H1 (cell line): ENCODE results near the gene SPATS2. TPM values are rescaled to one million over a fixed set of nuclear protein-coding genes. Genes with fewer than 3 reads are reported as not detected.

Experiments
- CTCF ChIA-PET: fragments of 300-600 bp; sonication (Branson Sonifier 250); formaldehyde crosslinking; loops from one replicate; lab custom pipeline; 2021; ENCODE audit not compliant: partially characterized antibody; lab: Charles Lee
- POLR2A ChIA-PET: fragments of 300-600 bp; sonication (Branson Sonifier 250); formaldehyde crosslinking; loops from one replicate; lab custom pipeline; 2021; ENCODE audit warnings: inconsistent platforms; ENCODE audit not compliant: partially characterized antibody; lab: Charles Lee
- DNase-seq, 2 experiments: peaks; one replicate each; pipeline versions ENCODE4 v3.0.0 to v3.0.0-alpha.2; 2010 to 2022; ENCODE audit warnings: low spot score in 2 of 2, low read depth in 1 of 2, mixed read lengths in 1 of 2
- FAIRE-seq: peaks from 2 replicates; lab custom pipeline; 2011; peaks lifted over from hg19 to GRCh38; lab: Jason Lieb, UNC
- H2AFZ ChIP-seq: 2 replicates; pipeline ENCODE4 v1.8.1; 2012; ENCODE audit warnings: low read length, inconsistent platforms
- H2AK5ac ChIP-seq: 2 replicates; pipeline ENCODE4 v1.6.1; 2013; ENCODE audit warnings: low read depth, low read length
- H2BK120ac ChIP-seq: replicated peaks from 2 replicates; pipeline ENCODE3; 2013; ENCODE audit warnings: low read depth, low read length, inconsistent platforms
- H2BK12ac ChIP-seq: 2 replicates; pipeline ENCODE4 v1.6.1; 2013; ENCODE audit warnings: low read depth, low read length
- H2BK15ac ChIP-seq: 2 replicates; pipeline ENCODE4 v1.6.1; 2013; ENCODE audit warnings: low read length
- H2BK20ac ChIP-seq: 2 replicates; pipeline ENCODE4 v1.6.1; 2013; ENCODE audit warnings: low read length
- H2BK5ac ChIP-seq: 2 replicates; pipeline ENCODE4 v1.6.1; 2013; ENCODE audit warnings: low read depth, low read length
- H3K14ac ChIP-seq: 2 replicates; pipeline ENCODE4 v1.6.1; 2013; ENCODE audit warnings: inconsistent platforms; ENCODE audit not compliant: insufficient read length
- H3K18ac ChIP-seq: 2 replicates; pipeline ENCODE4 v1.6.1; 2013; ENCODE audit warnings: low read length; ENCODE audit errors: extremely low read depth
- H3K23ac ChIP-seq: 2 replicates; pipeline ENCODE4 v1.6.1; 2013; ENCODE audit warnings: inconsistent platforms; ENCODE audit not compliant: insufficient read length
- H3K23me2 ChIP-seq: 2 replicates; pipeline ENCODE4 v1.6.1; 2013; ENCODE audit warnings: low read depth, low read length
- H3K27ac ChIP-seq: 2 replicates; pipeline ENCODE4 v1.6.1; 2011; ENCODE audit warnings: low read depth, low read length, inconsistent platforms
- H3K27me3 ChIP-seq, 4 experiments: replicated peaks in 1 of 4; 1 replicate in 1 of 4; 2 replicates in 3 of 4; pipeline versions ENCODE4 v1.6.1 to v1.8.1; 2011 to 2013; ENCODE audit warnings: low read length in 3 of 4, mild to moderate bottlenecking in 3 of 4, inconsistent platforms in 2 of 4, mixed read lengths in 2 of 4, moderate library complexity in 1 of 4; ENCODE audit not compliant: control insufficient read depth in 3 of 4, insufficient read depth in 3 of 4; ENCODE audit errors: extremely low read depth in 1 of 4
- H3K36me3 ChIP-seq, 4 experiments: 2 replicates each; pipeline versions ENCODE4 v1.6.1 to v1.8.1; 2011 to 2013; ENCODE audit warnings: mild to moderate bottlenecking in 4 of 4, low read length in 3 of 4, moderate library complexity in 2 of 4, control low read depth in 1 of 4, inconsistent platforms in 1 of 4; ENCODE audit not compliant: insufficient read depth in 4 of 4, control insufficient read depth in 2 of 4
- H3K4ac ChIP-seq: replicated peaks from 2 replicates; pipeline ENCODE3; 2013; ENCODE audit warnings: low read length, low read depth, mixed read lengths, inconsistent platforms; ENCODE audit not compliant: insufficient read length
- H3K4me1 ChIP-seq, 4 experiments: replicated peaks in 1 of 4; 1 replicate in 1 of 4; 2 replicates in 3 of 4; pipeline versions ENCODE4 v1.6.1 to v1.8.1; 2011 to 2013; ENCODE audit warnings: low read length in 3 of 4, inconsistent platforms in 2 of 4, mixed read lengths in 1 of 4; ENCODE audit not compliant: insufficient read depth in 4 of 4, control insufficient read depth in 3 of 4
- H3K4me2 ChIP-seq, 2 experiments: 2 replicates each; pipeline versions ENCODE4 v1.6.1 to v1.8.1; 2011 to 2013; ENCODE audit warnings: low read depth in 2 of 2, low read length in 2 of 2, control low read depth in 1 of 2, inconsistent platforms in 1 of 2, mild to moderate bottlenecking in 1 of 2; ENCODE audit not compliant: insufficient read depth in 1 of 2
- H3K4me3 ChIP-seq, 4 experiments: fragments of 200-600, 300-600 bp in 1 of 4; sonication (generic), shearing (Covaris generic), sonication (Bioruptor Twin) in 1 of 4; 2 replicates each; pipeline versions ENCODE4 v1.5.1 to v1.8.1; 2011 to 2016; ENCODE audit warnings: low read length in 4 of 4, low read depth in 3 of 4, control low read depth in 2 of 4, inconsistent platforms in 2 of 4, mild to moderate bottlenecking in 2 of 4, mixed read lengths in 1 of 4, moderate library complexity in 1 of 4; ENCODE audit not compliant: insufficient read depth in 2 of 4; ENCODE audit errors: extremely low read depth in 1 of 4
- H3K56ac ChIP-seq: replicated peaks from 2 replicates; pipeline ENCODE3; 2013; ENCODE audit warnings: low read depth, mild to moderate bottlenecking, mixed read lengths, low read length, inconsistent platforms; ENCODE audit not compliant: insufficient read length
- H3K79me1 ChIP-seq: 2 replicates; pipeline ENCODE4 v1.6.1; 2013; ENCODE audit warnings: low read depth, low read length, control low read depth
- H3K79me2 ChIP-seq, 2 experiments: 2 replicates each; pipeline versions ENCODE4 v1.6.1 to v1.8.1; 2012 to 2013; ENCODE audit warnings: low read length in 2 of 2, mild to moderate bottlenecking in 2 of 2, inconsistent platforms in 1 of 2; ENCODE audit not compliant: insufficient read depth in 2 of 2, control insufficient read depth in 1 of 2
- H3K9ac ChIP-seq, 4 experiments: replicated peaks in 1 of 4; 1 replicate in 1 of 4; 2 replicates in 3 of 4; pipeline versions ENCODE4 v1.6.1 to v1.8.1; 2011 to 2013; ENCODE audit warnings: low read depth in 3 of 4, low read length in 3 of 4, control low read depth in 2 of 4, mild to moderate bottlenecking in 2 of 4, moderate library complexity in 2 of 4, inconsistent platforms in 1 of 4; ENCODE audit errors: extremely low read depth in 1 of 4
- H3K9me3 ChIP-seq, 2 experiments: 2 replicates each; pipeline versions ENCODE4 v1.6.1 to v1.8.1; 2012 to 2013; ENCODE audit warnings: mild to moderate bottlenecking in 2 of 2, moderate library complexity in 2 of 2, control low read depth in 1 of 2, inconsistent platforms in 1 of 2, low read depth in 1 of 2, low read length in 1 of 2, mixed read lengths in 1 of 2; ENCODE audit not compliant: insufficient read depth in 2 of 2
- H4K20me1 ChIP-seq, 2 experiments: replicated peaks in 1 of 2; 2 replicates each; pipeline versions ENCODE3 to v1.8.1; 2011 to 2013; ENCODE audit warnings: inconsistent platforms in 2 of 2, low read length in 2 of 2, mild to moderate bottlenecking in 1 of 2; ENCODE audit not compliant: insufficient read depth in 2 of 2, control insufficient read depth in 1 of 2
- H4K5ac ChIP-seq: 2 replicates; pipeline ENCODE4 v1.6.1; 2013; ENCODE audit warnings: low read length, low read depth, mixed read lengths, inconsistent platforms; ENCODE audit not compliant: insufficient read length
- H4K8ac ChIP-seq: 2 replicates; pipeline ENCODE4 v1.8.0; 2013; ENCODE audit warnings: mild to moderate bottlenecking, moderate library complexity, low read length, inconsistent platforms; ENCODE audit not compliant: insufficient read depth; ENCODE audit errors: extremely low read depth
- H4K91ac ChIP-seq: replicated peaks from 2 replicates; pipeline ENCODE3; 2013; ENCODE audit warnings: low read length, mixed read lengths, inconsistent platforms; ENCODE audit not compliant: insufficient read length
- BCL11A ChIP-seq, 2 experiments: IDR thresholded peaks; one replicate each; pipeline ENCODE4 v1.6.1; 2011; ENCODE audit warnings: low read depth in 2 of 2, low read length in 2 of 2, mild to moderate bottlenecking in 2 of 2
- BRCA1 ChIP-seq: IDR thresholded peaks from 2 replicates; pipeline ENCODE4 v1.6.1; 2012; ENCODE audit warnings: low read depth, low read length, improper control_type of control experiment
- CEBPB ChIP-seq: IDR thresholded peaks from 2 replicates; pipeline ENCODE4 v1.6.1; 2012; ENCODE audit warnings: low read depth, low read length
- CREB1 ChIP-seq: IDR thresholded peaks from 2 replicates; pipeline ENCODE4 v1.6.1; 2012; ENCODE audit warnings: inconsistent platforms
- E2F6 ChIP-seq: IDR thresholded peaks from 2 replicates; pipeline ENCODE4 v1.6.1; 2012; ENCODE audit warnings: inconsistent platforms
- FOSL1 ChIP-seq: IDR thresholded peaks from 2 replicates; pipeline ENCODE4 v1.6.1; 2011; ENCODE audit warnings: mild to moderate bottlenecking, low read depth, low read length, moderate library complexity; ENCODE audit not compliant: insufficient read depth
- POLR2AphosphoS5 ChIP-seq: IDR thresholded peaks from 2 replicates; pipeline ENCODE4 v1.6.1; 2011; ENCODE audit warnings: low read depth, low read length
- RAD21 ChIP-seq, 2 experiments: IDR thresholded peaks in 1 of 2; conservative IDR thresholded peaks in 1 of 2; 2 replicates each; pipeline ENCODE4 v1.6.1; 2011; ENCODE audit warnings: low read depth in 2 of 2, low read length in 2 of 2, improper control_type of control experiment in 1 of 2, inconsistent platforms in 1 of 2, mild to moderate bottlenecking in 1 of 2, moderate library complexity in 1 of 2
- SIX5 ChIP-seq: IDR thresholded peaks from 2 replicates; pipeline ENCODE4 v1.6.1; 2011; ENCODE audit warnings: mild to moderate bottlenecking, low read depth, low read length
- SP4 ChIP-seq: IDR thresholded peaks from 2 replicates; pipeline ENCODE4 v1.6.1; 2012; ENCODE audit warnings: low read length, inconsistent platforms
- SRF ChIP-seq: IDR thresholded peaks from 2 replicates; pipeline ENCODE4 v1.6.1; 2011; ENCODE audit warnings: mild to moderate bottlenecking, low read depth, low read length, moderate library complexity
- TBP ChIP-seq: IDR thresholded peaks from 2 replicates; pipeline ENCODE4 v1.6.1; 2011; ENCODE audit warnings: low read depth, low read length, improper control_type of control experiment
- WGBS, 2 experiments: shearing (Covaris generic) in 1 of 2; methylation state at CpG; one replicate each; pipeline versions ENCODE4 v1.1.6 to v1.1.7; 2013 to 2015; ENCODE audit warnings: low lambda C conversion rate in 2 of 2, mixed read lengths in 2 of 2, inconsistent platforms in 1 of 2, low coverage in 1 of 2, missing lambda C conversion rate in 1 of 2; ENCODE audit not compliant: insufficient replicate concordance in 2 of 2, insufficient coverage in 1 of 2, insufficient read length in 1 of 2; ENCODE audit errors: extremely low coverage in 1 of 2, missing lambda C conversion rate in 1 of 2; 5-methylcytosine and 5-hydroxymethylcytosine counted together
- polyA plus RNA-seq, 7 experiments: library from polyadenylated mRNA; depleted of rRNA in 3 of 7; stranded (reverse) in 5 of 7; unstranded in 2 of 7; fragments of >200 nt in 5 of 7; fragments of 200-250 nt in 2 of 7; gene quantifications; 1 replicate in 5 of 7; 2 replicates in 1 of 7; 4 replicates in 1 of 7; pipeline versions ENCODE4 v1.2.1 to v1.2.3, GENCODE V29; 2011 to 2013; ENCODE audit warnings: missing spikeins in 2 of 7, mixed read lengths in 2 of 7
- total RNA-seq: library from RNA; stranded (reverse); fragmentation: NEBNext Ultra II Directional; extraction: Animal tissue kit (Norgen Biotek cat#: 25700); gene quantifications from 2 replicates; pipeline ENCODE4 v1.2.1, GENCODE V29; 2021
- TF ChIP-seq, protein P1 (sequence below): IDR thresholded peaks from 2 replicates; pipeline ENCODE4 v1.6.1; 2012; ENCODE audit warnings: low read length, inconsistent platforms

Gene SPATS2
- total and polyA plus RNA-seq, 2 of the 8 experiments (the other 6 are each of a cell fraction or from before 2014, with no cell fraction given), result 19.2 to 24.5 TPM

DNA sequence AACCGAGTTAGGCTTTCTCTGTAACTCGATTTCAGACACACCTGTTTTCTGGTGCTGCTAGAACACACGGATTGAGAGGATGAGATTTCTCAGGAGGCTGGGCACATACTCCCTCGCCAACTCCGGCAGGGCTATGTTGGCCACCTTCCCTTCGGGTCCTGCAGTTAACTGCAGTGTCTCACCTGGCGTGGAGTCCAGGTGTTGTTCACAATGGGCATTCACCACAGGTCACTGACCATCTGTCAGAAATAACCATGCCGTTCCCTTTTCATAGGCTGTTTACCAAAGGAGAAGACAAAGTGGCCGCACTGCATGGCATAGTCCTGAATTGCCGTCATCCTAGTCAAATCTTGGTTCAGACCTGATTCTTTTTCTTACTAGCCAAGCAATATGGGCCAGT lies 166.1 kb downstream of the SPATS2 start:
- H3K79me2 ChIP-seq, result no peaks in the 10 kb centered on the region
- H4K8ac ChIP-seq, result no peak overlapping the region
- no peaks in the 10 kb centered on the region for H3K9me3 ChIP-seq
- no peak overlapping the region for H3K14ac ChIP-seq
- ChIA-PET CTCF (interaction anchor here (0.6 to 2.8 kb wide), 9 partner anchors 20 to 191 kb away, joined by 3 to 9 read pairs (median 4); partner anchors contain the start of gene SPATS2), POLR2A (interaction anchor here (0.7 kb wide), 1 partner anchor 244 kb away, joined by 3 read pairs; no protein-coding TSS in a partner anchor)
- no peak overlapping the region for H2BK120ac ChIP-seq
- H3K18ac ChIP-seq, result no peak overlapping the region
- H3K4ac ChIP-seq, result no peak overlapping the region
- no peak overlapping the region for H3K27ac ChIP-seq
- H4K20me1 ChIP-seq, result peaks cover 2 to 5% of the 10 kb centered on the region in 2 experiments
- 86% methylated on average over 10 of the region's 10 CpGs; no CpG with 5 or more reads in 1 of the 2 experiments for WGBS, 2 experiments
- DNase-seq (no peak), FAIRE-seq (no peak)
- H3K36me3 ChIP-seq, result no peaks in the 10 kb centered on the region
- no peak overlapping the region for H2BK12ac ChIP-seq
- no peak overlapping the region for H3K9ac ChIP-seq
- no peak overlapping the region for H3K23ac ChIP-seq
- H3K56ac ChIP-seq, result no peak overlapping the region
- no peak overlapping the region for H2BK5ac ChIP-seq
- no peak overlapping the region for H3K4me2 ChIP-seq
- H4K91ac ChIP-seq, result no peak overlapping the region
- no peak overlapping the region for H2AK5ac ChIP-seq
- H2AFZ ChIP-seq, result no peak overlapping the region
- no peak overlapping the region for H3K4me3 ChIP-seq
- no peak overlapping the region for H2BK15ac ChIP-seq
- H3K79me1 ChIP-seq, result no peaks in the 10 kb centered on the region
- peaks cover 23 to 33% (median 29%) of the 10 kb centered on the region in 4 experiments for H3K27me3 ChIP-seq
- peaks cover 0 to 8% (median 6%) of the 10 kb centered on the region in 4 experiments; a peak in 4 of 7 replicates for H3K4me1 ChIP-seq
- H3K23me2 ChIP-seq, result peaks cover 9% of the 10 kb centered on the region; the same call in 1 of the 2 replicates
- H2BK20ac ChIP-seq, result no peak overlapping the region
- no peak overlapping the region for H4K5ac ChIP-seq
- TF ChIP-seq RAD21 (IDR thresholded peaks at IDR 0.05 in 1 of 2, conservative IDR thresholded peaks at IDR 0.05 in 1 of 2; ENCODE audit: low read depth in 2 of 2, low read length in 2 of 2) (no peak), POLR2AphosphoS5 (no peak), BCL11A (IDR thresholded peaks at IDR 0.05; ENCODE audit: low read depth in 2 of 2, low read length in 2 of 2) (no peak), FOSL1 (no peak), SP4 (no peak), TBP (no peak), E2F6 (no peak), CEBPB (no peak), SIX5 (no peak), CREB1 (no peak), SRF (no peak), BRCA1 (no peak)
- TF ChIP-seq, protein P1, sequence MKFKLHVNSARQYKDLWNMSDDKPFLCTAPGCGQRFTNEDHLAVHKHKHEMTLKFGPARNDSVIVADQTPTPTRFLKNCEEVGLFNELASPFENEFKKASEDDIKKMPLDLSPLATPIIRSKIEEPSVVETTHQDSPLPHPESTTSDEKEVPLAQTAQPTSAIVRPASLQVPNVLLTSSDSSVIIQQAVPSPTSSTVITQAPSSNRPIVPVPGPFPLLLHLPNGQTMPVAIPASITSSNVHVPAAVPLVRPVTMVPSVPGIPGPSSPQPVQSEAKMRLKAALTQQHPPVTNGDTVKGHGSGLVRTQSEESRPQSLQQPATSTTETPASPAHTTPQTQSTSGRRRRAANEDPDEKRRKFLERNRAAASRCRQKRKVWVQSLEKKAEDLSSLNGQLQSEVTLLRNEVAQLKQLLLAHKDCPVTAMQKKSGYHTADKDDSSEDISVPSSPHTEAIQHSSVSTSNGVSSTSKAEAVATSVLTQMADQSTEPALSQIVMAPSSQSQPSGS, result no peak
